ENCODE results near the gene MYF5. TPM values are rescaled to one million over a fixed set of nuclear protein-coding genes. Genes with fewer than 3 reads are reported as not detected.

The MYF5 gene
- total RNA-seq, 1 donor from 2014 or later, result not detected

DNA sequence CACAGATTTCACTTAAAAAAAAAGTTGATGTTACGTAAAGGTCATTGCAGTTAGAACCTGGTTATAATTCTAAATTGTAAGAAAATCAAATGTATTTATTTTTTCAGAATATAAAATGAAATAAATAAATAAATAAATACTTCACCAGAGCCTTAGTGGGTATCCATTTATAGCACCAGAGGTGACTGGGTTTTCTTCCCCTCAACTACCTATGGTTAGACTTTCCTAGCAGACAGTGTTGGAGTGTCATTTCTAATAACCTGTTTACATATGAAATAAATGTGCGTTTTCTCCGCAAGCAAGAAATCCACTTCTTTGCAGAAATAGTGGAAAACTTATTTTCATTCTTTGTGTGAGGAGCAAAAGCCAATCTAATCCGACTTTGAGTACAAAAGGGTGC is 3.3 kb upstream of the MYF5 start:
- H3K4me3 ChIP-seq, result peak overlapping the region in 1 of 2 donors; percentile 12
- TF ChIP-seq, protein P1, sequence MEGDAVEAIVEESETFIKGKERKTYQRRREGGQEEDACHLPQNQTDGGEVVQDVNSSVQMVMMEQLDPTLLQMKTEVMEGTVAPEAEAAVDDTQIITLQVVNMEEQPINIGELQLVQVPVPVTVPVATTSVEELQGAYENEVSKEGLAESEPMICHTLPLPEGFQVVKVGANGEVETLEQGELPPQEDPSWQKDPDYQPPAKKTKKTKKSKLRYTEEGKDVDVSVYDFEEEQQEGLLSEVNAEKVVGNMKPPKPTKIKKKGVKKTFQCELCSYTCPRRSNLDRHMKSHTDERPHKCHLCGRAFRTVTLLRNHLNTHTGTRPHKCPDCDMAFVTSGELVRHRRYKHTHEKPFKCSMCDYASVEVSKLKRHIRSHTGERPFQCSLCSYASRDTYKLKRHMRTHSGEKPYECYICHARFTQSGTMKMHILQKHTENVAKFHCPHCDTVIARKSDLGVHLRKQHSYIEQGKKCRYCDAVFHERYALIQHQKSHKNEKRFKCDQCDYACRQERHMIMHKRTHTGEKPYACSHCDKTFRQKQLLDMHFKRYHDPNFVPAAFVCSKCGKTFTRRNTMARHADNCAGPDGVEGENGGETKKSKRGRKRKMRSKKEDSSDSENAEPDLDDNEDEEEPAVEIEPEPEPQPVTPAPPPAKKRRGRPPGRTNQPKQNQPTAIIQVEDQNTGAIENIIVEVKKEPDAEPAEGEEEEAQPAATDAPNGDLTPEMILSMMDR (IDR thresholded peaks at IDR 0.05), result no peak
- H3K36me3 ChIP-seq, result no peaks in the 10 kb centered on the region
- intact Hi-C loops (cut with DNase I), result no loop called here
- H3K9me3 ChIP-seq, result no peaks in the 10 kb centered on the region
- DNase-seq (ENCODE audit: low spot score in 2 of 2), result no peak
- no peaks in the 10 kb centered on the region for H3K27me3 ChIP-seq
- no peak overlapping the region for H3K27ac ChIP-seq
- no peaks in the 10 kb centered on the region for H3K4me1 ChIP-seq

DNA sequence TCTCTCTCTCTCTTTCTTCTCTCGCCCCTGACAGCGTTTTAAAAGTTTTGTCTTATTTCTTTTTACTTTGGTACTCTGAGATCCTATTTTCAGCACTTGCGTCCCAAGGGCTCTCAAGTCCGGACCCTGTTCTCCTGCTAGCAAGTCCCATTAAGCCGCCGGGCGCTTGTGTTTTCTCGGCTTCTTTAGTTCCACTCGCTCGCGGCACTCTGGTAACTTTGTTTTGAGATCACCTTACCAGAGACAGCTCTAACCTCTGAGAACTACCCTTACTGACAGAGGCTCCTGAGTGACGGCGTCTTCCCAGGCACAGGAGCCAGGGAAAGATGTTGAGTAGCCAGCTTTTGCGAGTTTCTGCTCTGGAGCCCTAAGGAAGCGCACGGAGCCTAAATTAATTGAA is 2.7 kb upstream of the MYF5 start:
- intact Hi-C loops (cut with DNase I), result no loop called here
- Histone ChIP-seq H3K4me1 (no peaks in the 10 kb centered on the region), H3K27ac (no peak overlapping the region), H3K27me3 (no peaks in the 10 kb centered on the region), H3K9me3 (no peaks in the 10 kb centered on the region), H3K36me3 (no peaks in the 10 kb centered on the region), H3K4me3 (peak overlapping the region in 1 of 2 donors; percentile 12)
- DNase-seq (ENCODE audit: low spot score in 2 of 2), result no peak
- TF ChIP-seq, protein P1 (IDR thresholded peaks at IDR 0.05), result no peak

DNA sequence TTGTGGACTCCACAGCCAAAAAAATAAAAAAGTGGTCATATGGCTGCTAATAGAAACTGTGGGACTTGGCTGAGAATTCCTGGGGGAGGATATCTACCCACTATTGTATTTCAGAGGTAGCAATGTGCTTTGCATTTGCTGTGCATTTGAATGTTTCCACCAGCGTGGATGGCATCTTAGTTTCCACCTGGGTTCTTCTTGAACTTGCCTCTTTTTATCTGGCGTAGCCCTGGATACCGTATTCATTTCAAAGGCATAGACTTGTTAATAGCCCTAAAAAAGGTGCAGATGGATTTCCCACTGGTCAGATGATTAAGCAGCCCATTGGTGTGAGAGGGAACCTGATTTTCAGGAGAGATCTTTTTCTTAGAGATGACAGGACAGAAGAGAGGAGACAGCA is 1.9 kb upstream of the MYF5 start:
- intact Hi-C loops (cut with DNase I), result no loop called here
- TF ChIP-seq, protein P1 (IDR thresholded peaks at IDR 0.05), result no peak
- no peak overlapping the region for H3K27ac ChIP-seq
- no peaks in the 10 kb centered on the region for H3K27me3 ChIP-seq
- H3K9me3 ChIP-seq, result no peaks in the 10 kb centered on the region
- H3K4me1 ChIP-seq, result no peaks in the 10 kb centered on the region
- no peak for DNase-seq (ENCODE audit: low spot score in 2 of 2)
- H3K36me3 ChIP-seq, result no peaks in the 10 kb centered on the region
- no peak overlapping the region for H3K4me3 ChIP-seq

DNA sequence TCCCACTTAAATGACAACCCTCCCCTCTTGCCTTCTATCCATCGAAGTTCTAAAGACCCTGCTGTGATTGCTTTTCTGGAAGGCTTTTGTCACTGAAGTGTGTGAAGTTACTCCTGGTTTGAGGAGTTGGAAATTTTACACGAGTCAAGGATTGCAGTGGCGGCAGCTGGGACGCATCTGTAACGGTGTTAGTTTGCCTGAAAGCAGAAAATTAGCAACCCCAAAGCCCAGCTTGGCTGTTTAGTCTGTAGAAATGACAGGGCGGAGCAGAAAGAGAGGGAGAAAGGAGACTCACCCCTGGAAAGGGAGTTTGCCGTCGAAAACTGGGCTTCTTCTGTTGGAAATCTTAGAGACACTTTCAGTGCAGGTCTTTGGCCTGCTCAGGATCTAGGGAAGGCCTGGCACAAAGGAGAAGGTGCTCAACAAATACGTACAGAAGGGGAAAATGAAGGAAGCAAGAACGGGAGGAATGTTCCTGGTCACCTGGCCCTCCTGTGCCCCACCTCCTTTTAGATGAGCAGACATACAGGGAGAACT is 931 bp upstream of the MYF5 start:
- Histone ChIP-seq H3K4me3 (no peak overlapping the region), H3K27ac (no peak overlapping the region), H3K27me3 (no peaks in the 10 kb centered on the region), H3K4me1 (no peaks in the 10 kb centered on the region), H3K9me3 (no peaks in the 10 kb centered on the region), H3K36me3 (no peaks in the 10 kb centered on the region)
- TF ChIP-seq, protein P1 (IDR thresholded peaks at IDR 0.05), result no peak
- intact Hi-C loops (cut with DNase I), result no loop called here
- no peak for DNase-seq (ENCODE audit: low spot score in 2 of 2)

DNA sequence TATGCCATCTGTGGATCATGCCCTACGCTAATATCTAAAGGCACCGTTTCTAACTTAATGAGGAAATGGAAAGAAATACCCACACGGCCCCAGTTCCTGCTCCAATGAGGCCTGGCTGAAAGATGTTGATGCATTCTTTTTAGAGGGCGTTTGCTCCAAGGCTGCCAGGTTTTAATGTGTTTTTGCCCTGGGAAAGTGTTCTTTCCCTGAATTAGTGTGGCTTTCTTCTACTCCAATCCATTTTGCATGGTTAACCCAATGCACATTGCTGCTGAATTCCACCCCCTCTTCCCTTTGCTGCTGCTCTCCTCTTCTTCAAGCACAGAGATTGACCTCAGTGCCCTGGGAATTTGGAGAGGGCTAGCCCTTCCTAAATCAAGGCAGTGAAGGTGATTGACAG is 1.1 kb downstream of the MYF5 start:
- TF ChIP-seq, protein P1 (IDR thresholded peaks at IDR 0.05), result no peak
- no peak for DNase-seq (ENCODE audit: low spot score in 2 of 2)
- H3K27ac ChIP-seq, result no peak overlapping the region
- intact Hi-C loops (cut with DNase I), result no loop called here
- no peaks in the 10 kb centered on the region for H3K36me3 ChIP-seq
- no peaks in the 10 kb centered on the region for H3K4me1 ChIP-seq
- H3K9me3 ChIP-seq, result no peaks in the 10 kb centered on the region
- H3K27me3 ChIP-seq, result no peaks in the 10 kb centered on the region
- H3K4me3 ChIP-seq, result no peak overlapping the region

DNA sequence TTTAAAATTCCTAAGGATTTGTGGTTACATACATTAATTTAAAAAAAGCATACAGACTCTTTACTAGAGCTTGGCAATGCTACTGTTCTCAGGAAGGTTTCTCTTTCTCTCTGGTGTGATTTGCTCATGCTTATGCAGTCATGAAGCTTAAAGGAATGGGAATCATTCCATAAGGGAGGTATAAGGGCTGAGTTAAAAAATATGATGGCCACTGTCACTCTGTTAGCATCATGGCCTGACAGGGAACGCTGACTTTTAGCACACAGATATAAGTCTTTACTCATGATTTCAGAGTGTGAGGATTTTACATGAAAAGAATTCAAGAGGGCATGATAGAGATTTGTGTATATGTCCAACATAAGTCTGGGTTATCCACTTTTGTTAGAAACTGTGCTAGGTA is 3.8 kb downstream of the MYF5 start:
- no peak overlapping the region for H3K4me3 ChIP-seq
- TF ChIP-seq, protein P1 (IDR thresholded peaks at IDR 0.05), result no peak

More for the DNA sequence above, 3.8 kb downstream of the MYF5 start:
- no peaks in the 10 kb centered on the region for H3K9me3 ChIP-seq
- no peak overlapping the region for H3K27ac ChIP-seq
- no peak for DNase-seq (ENCODE audit: low spot score in 2 of 2)
- intact Hi-C loops (cut with DNase I), result no loop called here
- H3K27me3 ChIP-seq, result no peaks in the 10 kb centered on the region
- H3K4me1 ChIP-seq, result no peaks in the 10 kb centered on the region
- no peaks in the 10 kb centered on the region for H3K36me3 ChIP-seq

Measured in ascending aorta (tissue), 2 donors.